Endothelial cell of umbilical vein (primary cell): ENCODE results near the gene ADA.

Experiments
- EZH2 ChIP-seq: IDR thresholded peaks from 2 replicates; pipeline ENCODE4 v1.6.1; 2012; ENCODE audit warnings: borderline replicate concordance, low read depth, mild to moderate bottlenecking, moderate library complexity, low read length, inconsistent platforms; ENCODE audit not compliant: severe bottlenecking
- MYC ChIP-seq: IDR thresholded peaks from one replicate; pipeline ENCODE4 v1.6.1; 2011; ENCODE audit warnings: mild to moderate bottlenecking, low read depth, low read length
- TF ChIP-seq, protein P1 (sequence below), 2 donors: IDR thresholded peaks; 1 replicate in 1 of 2; 2 replicates in 1 of 2; pipeline ENCODE4 v1.5.1; 2011; ENCODE audit warnings: low read length in 2 of 2, mild to moderate bottlenecking in 2 of 2, moderate library complexity in 2 of 2, control low read depth in 1 of 2, inconsistent platforms in 1 of 2, low read depth in 1 of 2; ENCODE audit not compliant: insufficient read depth in 1 of 2; ENCODE audit errors: extremely low read depth in 1 of 2

DNA sequence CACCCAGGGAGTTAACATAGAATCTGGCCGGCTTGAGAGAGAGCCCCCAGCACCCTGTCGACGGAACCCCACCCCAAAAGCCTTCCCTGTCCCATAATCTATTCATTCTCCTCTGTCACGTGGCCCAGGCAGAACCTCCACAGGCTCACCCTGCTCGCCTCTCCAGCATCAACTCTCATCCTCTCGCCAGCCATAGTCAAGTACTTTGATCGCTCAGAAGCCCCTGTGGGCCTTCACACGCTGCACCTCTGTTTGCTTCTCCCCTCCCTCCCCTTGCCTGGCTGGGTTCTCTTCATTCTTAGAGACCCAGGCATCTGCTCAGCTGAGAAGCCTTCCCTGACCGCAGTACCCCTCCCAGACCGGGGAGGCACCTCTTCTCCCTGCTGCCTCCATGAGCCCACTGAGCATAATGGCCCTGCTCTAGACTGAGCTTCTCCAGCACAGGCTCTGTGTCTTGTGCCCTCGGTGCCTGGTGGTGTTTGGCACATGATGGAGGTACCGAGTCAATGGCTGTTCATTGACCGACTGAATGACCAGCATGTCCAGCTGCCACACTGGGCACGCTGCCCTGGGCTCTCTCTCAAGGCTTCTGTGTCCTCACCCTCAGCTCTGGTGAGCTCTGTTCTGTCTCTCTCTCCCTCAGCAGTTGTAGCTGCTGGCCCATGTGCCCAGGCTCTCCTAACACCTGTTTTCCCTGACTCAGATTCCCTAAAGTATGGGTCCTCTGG lies 35.5 kb downstream of the ADA start:
- TF ChIP-seq MYC, result no peak
- TF ChIP-seq EZH2, result no peak
- TF ChIP-seq, protein P1, sequence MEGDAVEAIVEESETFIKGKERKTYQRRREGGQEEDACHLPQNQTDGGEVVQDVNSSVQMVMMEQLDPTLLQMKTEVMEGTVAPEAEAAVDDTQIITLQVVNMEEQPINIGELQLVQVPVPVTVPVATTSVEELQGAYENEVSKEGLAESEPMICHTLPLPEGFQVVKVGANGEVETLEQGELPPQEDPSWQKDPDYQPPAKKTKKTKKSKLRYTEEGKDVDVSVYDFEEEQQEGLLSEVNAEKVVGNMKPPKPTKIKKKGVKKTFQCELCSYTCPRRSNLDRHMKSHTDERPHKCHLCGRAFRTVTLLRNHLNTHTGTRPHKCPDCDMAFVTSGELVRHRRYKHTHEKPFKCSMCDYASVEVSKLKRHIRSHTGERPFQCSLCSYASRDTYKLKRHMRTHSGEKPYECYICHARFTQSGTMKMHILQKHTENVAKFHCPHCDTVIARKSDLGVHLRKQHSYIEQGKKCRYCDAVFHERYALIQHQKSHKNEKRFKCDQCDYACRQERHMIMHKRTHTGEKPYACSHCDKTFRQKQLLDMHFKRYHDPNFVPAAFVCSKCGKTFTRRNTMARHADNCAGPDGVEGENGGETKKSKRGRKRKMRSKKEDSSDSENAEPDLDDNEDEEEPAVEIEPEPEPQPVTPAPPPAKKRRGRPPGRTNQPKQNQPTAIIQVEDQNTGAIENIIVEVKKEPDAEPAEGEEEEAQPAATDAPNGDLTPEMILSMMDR (IDR thresholded peaks at IDR 0.05; ENCODE audit: extremely low read depth in 1 of 2, insufficient read depth in 1 of 2, low read depth in 1 of 2, low read length in 2 of 2), result no peak
